HepG2 (cell line): ENCODE measurements around the gene ARHGAP31. TPM values are rescaled to one million over a fixed set of nuclear protein-coding genes. Genes with fewer than 3 reads are reported as not detected.

Experiments used
- ATAC-seq: fragments of 200-7000 bp; cut with Tn5 transposase; 3 replicates; pipeline ENCODE4 v1.9.1; 2020; ENCODE audit warnings: mild to moderate bottlenecking, moderate library complexity
- BruUV-seq: library from RNA; stranded (reverse); fragments of 400-500 nt; replicated peaks from 2 replicates; lab custom pipeline; 2021; lab: Mats Ljungman, UMichigan
- CTCF ChIA-PET: fragments of 300-600 bp; formaldehyde crosslinking; extraction: SDS; loops from one replicate; lab custom pipeline; 2021; ENCODE audit warnings: low total read pairs, inconsistent platforms, low intra/inter-chr PET ratio; lab: Yijun Ruan, JAX
- POLR2A ChIA-PET: fragments of 350-600 bp; sonication (Branson Sonifier 250); formaldehyde crosslinking; loops from one replicate; lab custom pipeline; 2020; ENCODE audit warnings: antibody characterized with exemption, inconsistent platforms; lab: Yijun Ruan, JAX
- DNase-seq: peaks from one replicate; pipeline ENCODE4 v3.0.0-alpha.2; 2015; ENCODE audit warnings: low spot score
- FAIRE-seq: peaks from 3 replicates; lab custom pipeline; 2011; peaks lifted over from hg19 to GRCh38; lab: Jason Lieb, UNC
- H2AFZ ChIP-seq: one replicate; pipeline ENCODE4 v1.6.1; 2011; ENCODE audit warnings: low read length, inconsistent platforms
- H3K27ac ChIP-seq: fragments of 300-600 bp; 3 replicates; pipeline ENCODE4 v1.8.0; 2011; ENCODE audit warnings: mixed run types, mild to moderate bottlenecking, mixed read lengths, low read length, inconsistent platforms; ENCODE audit not compliant: insufficient read depth; ENCODE audit errors: extremely low read length
- H3K27me3 ChIP-seq, 2 experiments: fragments of 200-600 bp in 1 of 2; 2 replicates in 1 of 2; 3 replicates in 1 of 2; pipeline versions ENCODE4 v1.6.0 to v1.8.0; 2011; ENCODE audit warnings: low read length in 2 of 2, mild to moderate bottlenecking in 2 of 2, moderate library complexity in 2 of 2, inconsistent platforms in 1 of 2; ENCODE audit not compliant: insufficient read depth in 2 of 2, control insufficient read depth in 1 of 2
- H3K36me3 ChIP-seq, 2 experiments: fragments of 200-600 bp in 1 of 2; replicated peaks in 1 of 2; 2 replicates in 1 of 2; 3 replicates in 1 of 2; pipeline versions ENCODE4 v1.5.1 to v1.8.0; 2011; ENCODE audit warnings: low read length in 2 of 2, inconsistent platforms in 1 of 2; ENCODE audit not compliant: insufficient read depth in 2 of 2, control insufficient read depth in 1 of 2
- H3K4me1 ChIP-seq: 2 replicates; pipeline ENCODE4 v1.5.1; 2012; ENCODE audit warnings: low read length, inconsistent platforms; ENCODE audit not compliant: insufficient read depth
- H3K4me2 ChIP-seq: 2 replicates; pipeline ENCODE4 v1.6.0; 2011; ENCODE audit warnings: low read depth, low read length, inconsistent platforms
- H3K4me3 ChIP-seq, 3 experiments: fragments of 200-600 bp in 1 of 3; sonication (generic), shearing (Covaris generic) in 1 of 3; replicated peaks in 1 of 3; 2 replicates each; pipeline ENCODE4 v1.5.1; 2011 to 2016; ENCODE audit warnings: low read length in 3 of 3, inconsistent platforms in 2 of 3, low read depth in 2 of 3, mild to moderate bottlenecking in 2 of 3, control low read depth in 1 of 3, mixed read lengths in 1 of 3; ENCODE audit not compliant: insufficient read depth in 1 of 3
- H3K79me2 ChIP-seq: one replicate; pipeline ENCODE4 v1.6.1; 2011; ENCODE audit warnings: low read length, inconsistent platforms; ENCODE audit not compliant: insufficient read depth
- H3K9ac ChIP-seq: 2 replicates; pipeline ENCODE4 v1.6.0; 2011; ENCODE audit warnings: mild to moderate bottlenecking, low read depth, low read length, inconsistent platforms; ENCODE audit not compliant: insufficient read depth
- H3K9me3 ChIP-seq: 2 replicates; pipeline ENCODE4 v1.5.1; 2012; ENCODE audit warnings: mild to moderate bottlenecking, low read length
- H4K20me1 ChIP-seq: 2 replicates; pipeline ENCODE4 v1.6.0; 2011; ENCODE audit warnings: inconsistent platforms, mild to moderate bottlenecking, low read length, moderate library complexity; ENCODE audit not compliant: insufficient read depth
- FOSL2 ChIP-seq: sonication (generic); formaldehyde crosslinking; IDR thresholded peaks from 2 replicates; pipeline ENCODE4 v1.4.0; 2020; ENCODE audit warnings: missing genetic modification reagents
- MED1 ChIP-seq: sonication (generic); formaldehyde crosslinking; IDR thresholded peaks from 2 replicates; pipeline ENCODE4 v1.4.0; 2020; ENCODE audit warnings: missing genetic modification reagents
- PHB2 ChIP-seq: fragments of 450-650 bp; IDR thresholded peaks from 2 replicates; pipeline ENCODE4 v1.6.1; 2018; ENCODE audit not compliant: partially characterized antibody
- ZNF343 ChIP-seq: sonication (generic); formaldehyde crosslinking; IDR thresholded peaks from 2 replicates; pipeline ENCODE4 v1.4.0; 2020; ENCODE audit warnings: mild to moderate bottlenecking, missing genetic modification reagents
- ZNF615 ChIP-seq: sonication (generic); formaldehyde crosslinking; IDR thresholded peaks from 2 replicates; pipeline ENCODE4 v1.5.0; 2020; ENCODE audit warnings: mild to moderate bottlenecking, missing genetic modification reagents, borderline replicate concordance
- ZNF7 ChIP-seq: IDR thresholded peaks from 2 replicates; pipeline ENCODE4 v1.6.1; 2016; ENCODE audit warnings: missing biosample characterization, missing genetic modification reagents
- ZNF703 ChIP-seq: sonication (generic); formaldehyde crosslinking; IDR thresholded peaks from 2 replicates; pipeline ENCODE4 v1.5.1; 2020; ENCODE audit warnings: missing genetic modification reagents, mild to moderate bottlenecking, moderate library complexity, borderline replicate concordance
- WGBS: methylation state at CpG from one replicate; pipeline ENCODE4 v1.1.6; 2017; ENCODE audit warnings: low lambda C conversion rate; 5-methylcytosine and 5-hydroxymethylcytosine counted together
- in situ Hi-C: cut with HindIII; loops from 2 replicates; pipeline ENCODE4 v1.10.0; 2017; ENCODE audit warnings: low pct_unique_long_range_greater_than_20kb; ENCODE audit not compliant: extremely low pct_ligation_motif_present
- intact Hi-C: fragments of 100-400 bp; cut with micrococcal nuclease; formaldehyde crosslinking; loops from one replicate; pipeline ENCODE4 v1.10.0; 2022; ENCODE audit not compliant: unreplicated experiment
- polyA plus RNA-seq, 8 experiments: library from polyadenylated mRNA; depleted of rRNA in 3 of 8; stranded (reverse) in 7 of 8; unstranded in 1 of 8; fragments of >200 nt; fragmentation: Illumina TruSeq in 4 of 8; extraction: Trizol in 4 of 8; gene quantifications; 2 replicates each; pipeline versions ENCODE4 v1.2.1 to v1.2.3, GENCODE V29; 2011 to 2016; ENCODE audit warnings: low read depth in 4 of 8, missing spikeins in 1 of 8, mixed read lengths in 1 of 8; ENCODE audit not compliant: insufficient read depth in 1 of 8
- total RNA-seq, 5 experiments: library from RNA; depleted of rRNA; stranded (reverse); fragments of >200 nt; fragmentation: Illumina TruSeq; extraction: Trizol; gene quantifications; 2 replicates each; pipeline ENCODE4 v1.2.3, GENCODE V29; 2016; ENCODE audit warnings: low read depth in 1 of 5
- TF ChIP-seq, protein P1 (sequence below): sonication (generic); formaldehyde crosslinking; IDR thresholded peaks from 2 replicates; pipeline ENCODE4 v1.5.1; 2020; ENCODE audit warnings: missing genetic modification reagents, mild to moderate bottlenecking, borderline replicate concordance
- TF ChIP-seq, protein P2 (sequence below): sonication (generic); formaldehyde crosslinking; IDR thresholded peaks from 2 replicates; pipeline ENCODE4 v1.4.0; 2020; ENCODE audit warnings: missing genetic modification reagents
- TF ChIP-seq, protein P3 (sequence below): sonication (generic); formaldehyde crosslinking; IDR thresholded peaks from 2 replicates; pipeline ENCODE4 v1.4.0; 2020; ENCODE audit warnings: missing genetic modification reagents, mild to moderate bottlenecking, borderline replicate concordance
- TF ChIP-seq, protein P4 (sequence below): sonication (generic); formaldehyde crosslinking; IDR thresholded peaks from 2 replicates; pipeline ENCODE4 v1.4.0; 2020; ENCODE audit warnings: mild to moderate bottlenecking, missing genetic modification reagents

ARHGAP31 gene
- total and polyA plus RNA-seq, 2 of the 13 experiments (the other 11 are each of a cell fraction or from before 2014, with no cell fraction given): not detected

DNA sequence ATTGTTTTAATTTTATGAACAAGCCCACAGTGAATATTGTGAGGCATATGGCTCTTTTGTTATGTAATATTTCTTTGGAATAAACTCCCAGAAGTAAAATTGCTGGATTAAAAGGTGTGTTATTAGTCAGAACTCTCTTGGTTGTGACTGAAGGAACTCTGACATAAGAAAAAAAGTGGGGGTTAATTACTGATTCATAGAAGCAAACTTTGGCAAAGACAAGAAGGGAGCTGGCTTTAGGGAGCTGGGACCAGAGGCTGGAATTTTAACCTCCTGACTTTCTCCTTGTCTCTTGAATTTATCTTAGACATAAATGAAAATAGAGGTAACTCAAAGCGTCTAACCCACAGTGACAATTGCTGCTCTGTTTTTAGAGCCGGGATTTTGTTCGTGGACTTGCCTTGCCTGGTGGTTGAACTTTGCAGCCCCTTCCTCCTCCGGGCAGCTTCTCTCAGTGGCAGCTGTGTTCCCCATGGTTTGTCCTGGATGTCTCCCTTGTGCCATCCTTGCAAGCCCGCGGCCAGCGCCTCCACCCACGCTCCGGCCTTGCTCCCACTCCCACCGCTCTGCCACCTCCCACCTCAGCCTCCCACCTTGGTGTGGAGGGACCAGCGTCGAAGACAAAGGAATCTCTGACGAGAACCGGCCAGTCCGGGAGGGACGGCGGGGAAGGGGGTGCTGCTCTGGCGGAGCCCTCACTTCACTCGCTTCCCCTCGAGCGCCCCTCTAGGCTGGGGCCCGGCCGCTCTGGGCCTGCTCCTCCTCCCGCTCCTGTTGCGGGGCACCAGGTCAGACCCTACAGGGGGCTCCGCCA lies 28.0 kb downstream of the ARHGAP31 start (continued):
- TF ChIP-seq, protein P1, sequence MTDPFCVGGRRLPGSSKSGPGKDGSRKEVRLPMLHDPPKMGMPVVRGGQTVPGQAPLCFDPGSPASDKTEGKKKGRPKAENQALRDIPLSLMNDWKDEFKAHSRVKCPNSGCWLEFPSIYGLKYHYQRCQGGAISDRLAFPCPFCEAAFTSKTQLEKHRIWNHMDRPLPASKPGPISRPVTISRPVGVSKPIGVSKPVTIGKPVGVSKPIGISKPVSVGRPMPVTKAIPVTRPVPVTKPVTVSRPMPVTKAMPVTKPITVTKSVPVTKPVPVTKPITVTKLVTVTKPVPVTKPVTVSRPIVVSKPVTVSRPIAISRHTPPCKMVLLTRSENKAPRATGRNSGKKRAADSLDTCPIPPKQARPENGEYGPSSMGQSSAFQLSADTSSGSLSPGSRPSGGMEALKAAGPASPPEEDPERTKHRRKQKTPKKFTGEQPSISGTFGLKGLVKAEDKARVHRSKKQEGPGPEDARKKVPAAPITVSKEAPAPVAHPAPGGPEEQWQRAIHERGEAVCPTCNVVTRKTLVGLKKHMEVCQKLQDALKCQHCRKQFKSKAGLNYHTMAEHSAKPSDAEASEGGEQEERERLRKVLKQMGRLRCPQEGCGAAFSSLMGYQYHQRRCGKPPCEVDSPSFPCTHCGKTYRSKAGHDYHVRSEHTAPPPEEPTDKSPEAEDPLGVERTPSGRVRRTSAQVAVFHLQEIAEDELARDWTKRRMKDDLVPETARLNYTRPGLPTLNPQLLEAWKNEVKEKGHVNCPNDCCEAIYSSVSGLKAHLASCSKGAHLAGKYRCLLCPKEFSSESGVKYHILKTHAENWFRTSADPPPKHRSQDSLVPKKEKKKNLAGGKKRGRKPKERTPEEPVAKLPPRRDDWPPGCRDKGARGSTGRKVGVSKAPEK (CRISPR knock-in tag): 0 out of 2 replicates have a peak, but pooled peaks have one; percentile 63
- TF ChIP-seq PHB2: no peak
- TF ChIP-seq ZNF615: no peak
- TF ChIP-seq, all 625 proteins: peak for 10

DNA sequence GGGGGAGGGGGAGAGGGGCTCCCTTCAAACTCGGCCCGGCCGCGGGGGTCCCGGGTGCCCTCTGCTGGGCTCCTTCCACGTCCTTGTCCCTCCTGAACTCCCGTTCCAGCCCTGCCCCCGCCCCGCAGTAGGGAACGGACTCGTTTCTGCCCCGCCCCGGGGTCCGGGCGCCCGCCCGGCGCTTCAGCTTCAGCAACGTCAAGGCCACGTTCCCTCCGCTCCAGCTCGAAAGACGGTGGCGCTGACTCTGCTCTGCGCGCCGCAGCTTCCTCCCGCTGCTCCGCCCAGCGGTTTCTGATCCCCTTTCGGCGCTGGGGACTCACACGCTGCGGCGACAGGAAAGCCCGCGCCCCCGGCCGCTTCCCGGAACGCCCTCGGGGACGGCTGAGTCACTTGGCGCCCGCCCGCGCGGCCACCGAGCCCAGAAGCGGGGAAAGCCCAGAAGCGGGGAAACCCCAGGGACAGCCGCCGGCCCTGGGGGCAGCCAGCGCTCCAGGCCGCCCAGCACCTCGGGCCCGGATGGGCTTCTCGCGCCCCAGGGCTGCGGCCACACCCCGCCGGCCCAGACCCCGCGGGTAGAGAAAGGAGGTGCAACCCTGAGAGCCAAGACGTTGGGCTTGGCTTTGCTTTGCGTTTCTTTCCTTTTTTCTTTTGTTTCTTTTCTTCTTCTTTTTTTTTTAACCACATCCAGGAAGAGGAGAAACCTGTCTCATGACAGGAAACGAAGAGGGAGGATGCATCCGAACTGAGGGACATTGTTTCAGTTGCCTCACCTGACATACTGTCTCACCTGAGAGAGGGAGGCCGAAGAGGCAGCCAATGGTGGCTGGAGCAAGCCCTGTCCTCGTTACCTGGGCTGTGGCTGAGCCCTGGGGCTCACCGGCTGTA lies 28.9 kb downstream of the ARHGAP31 start:
- ChIA-PET POLR2A (interaction anchor here (1.0 to 1.5 kb wide), 3 partner anchors 82 to 175 kb away, joined by 3 to 7 read pairs (median 4); partner anchors contain the start of genes B4GALT4, TIMMDC1 and TMEM39A), CTCF (no interaction called here)
- Histone ChIP-seq H3K4me2 (peak overlapping the region; percentile 99), H3K4me1 (peaks cover 13% of the 10 kb centered on the region), H2AFZ (no peak overlapping the region), H3K4me3 (peak overlapping the region; percentile 55 to 76 (median 59)), H3K9me3 (no peaks in the 10 kb centered on the region), H3K27ac (no peak overlapping the region), H3K79me2 (no peaks in the 10 kb centered on the region), H3K36me3 (no peaks in the 10 kb centered on the region), H3K9ac (peak overlapping the region; percentile 56; the same call in 1 of the 2 replicates), H4K20me1 (no peaks in the 10 kb centered on the region), H3K27me3 (peaks cover 0 to 10% of the 10 kb centered on the region in 2 experiments; a peak in 4 of 5 replicates)
- in situ Hi-C loops: no loop called here
- DNase-seq: peak; percentile 56
- FAIRE-seq: no peak
- intact Hi-C loops: no loop called here
- no TSS peak for BruUV-seq
- WGBS: 3% methylated on average over 15 of the region's 71 CpGs
- ATAC-seq: peak; percentile 91
- TF ChIP-seq, protein P2, sequence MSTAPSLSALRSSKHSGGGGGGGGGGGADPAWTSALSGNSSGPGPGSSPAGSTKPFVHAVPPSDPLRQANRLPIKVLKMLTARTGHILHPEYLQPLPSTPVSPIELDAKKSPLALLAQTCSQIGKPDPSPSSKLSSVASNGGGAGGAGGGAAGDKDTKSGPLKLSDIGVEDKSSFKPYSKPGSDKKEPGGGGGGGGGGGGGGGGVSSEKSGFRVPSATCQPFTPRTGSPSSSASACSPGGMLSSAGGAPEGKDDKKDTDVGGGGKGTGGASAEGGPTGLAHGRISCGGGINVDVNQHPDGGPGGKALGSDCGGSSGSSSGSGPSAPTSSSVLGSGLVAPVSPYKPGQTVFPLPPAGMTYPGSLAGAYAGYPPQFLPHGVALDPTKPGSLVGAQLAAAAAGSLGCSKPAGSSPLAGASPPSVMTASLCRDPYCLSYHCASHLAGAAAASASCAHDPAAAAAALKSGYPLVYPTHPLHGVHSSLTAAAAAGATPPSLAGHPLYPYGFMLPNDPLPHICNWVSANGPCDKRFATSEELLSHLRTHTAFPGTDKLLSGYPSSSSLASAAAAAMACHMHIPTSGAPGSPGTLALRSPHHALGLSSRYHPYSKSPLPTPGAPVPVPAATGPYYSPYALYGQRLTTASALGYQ (CRISPR knock-in tag): 0 out of 2 replicates have a peak, but pooled peaks have one; percentile 20
- peak; percentile 65; the same call in 1 of the 2 replicates for TF ChIP-seq ZNF703
- TF ChIP-seq, protein P3, sequence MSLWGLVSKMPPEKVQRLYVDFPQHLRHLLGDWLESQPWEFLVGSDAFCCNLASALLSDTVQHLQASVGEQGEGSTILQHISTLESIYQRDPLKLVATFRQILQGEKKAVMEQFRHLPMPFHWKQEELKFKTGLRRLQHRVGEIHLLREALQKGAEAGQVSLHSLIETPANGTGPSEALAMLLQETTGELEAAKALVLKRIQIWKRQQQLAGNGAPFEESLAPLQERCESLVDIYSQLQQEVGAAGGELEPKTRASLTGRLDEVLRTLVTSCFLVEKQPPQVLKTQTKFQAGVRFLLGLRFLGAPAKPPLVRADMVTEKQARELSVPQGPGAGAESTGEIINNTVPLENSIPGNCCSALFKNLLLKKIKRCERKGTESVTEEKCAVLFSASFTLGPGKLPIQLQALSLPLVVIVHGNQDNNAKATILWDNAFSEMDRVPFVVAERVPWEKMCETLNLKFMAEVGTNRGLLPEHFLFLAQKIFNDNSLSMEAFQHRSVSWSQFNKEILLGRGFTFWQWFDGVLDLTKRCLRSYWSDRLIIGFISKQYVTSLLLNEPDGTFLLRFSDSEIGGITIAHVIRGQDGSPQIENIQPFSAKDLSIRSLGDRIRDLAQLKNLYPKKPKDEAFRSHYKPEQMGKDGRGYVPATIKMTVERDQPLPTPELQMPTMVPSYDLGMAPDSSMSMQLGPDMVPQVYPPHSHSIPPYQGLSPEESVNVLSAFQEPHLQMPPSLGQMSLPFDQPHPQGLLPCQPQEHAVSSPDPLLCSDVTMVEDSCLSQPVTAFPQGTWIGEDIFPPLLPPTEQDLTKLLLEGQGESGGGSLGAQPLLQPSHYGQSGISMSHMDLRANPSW (CRISPR knock-in tag): peak; percentile 57; the same call in 1 of the 2 replicates
- no peak for TF ChIP-seq ZNF7
- TF ChIP-seq, protein P4, sequence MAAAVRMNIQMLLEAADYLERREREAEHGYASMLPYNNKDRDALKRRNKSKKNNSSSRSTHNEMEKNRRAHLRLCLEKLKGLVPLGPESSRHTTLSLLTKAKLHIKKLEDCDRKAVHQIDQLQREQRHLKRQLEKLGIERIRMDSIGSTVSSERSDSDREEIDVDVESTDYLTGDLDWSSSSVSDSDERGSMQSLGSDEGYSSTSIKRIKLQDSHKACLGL (CRISPR knock-in tag): no peak; the same call in 1 of the 2 replicates
- TF ChIP-seq ZNF343 (CRISPR knock-in tag): peak; percentile 52; the same call in 1 of the 2 replicates
- peak; percentile 33; the same call in 1 of the 2 replicates for TF ChIP-seq MED1 (CRISPR knock-in tag)
- peak; percentile 83 for TF ChIP-seq FOSL2 (CRISPR knock-in tag)
